Smooth muscle cell of bladder (primary cell): Measurements from ENCODE around the gene TMEM9B. TPM values are rescaled to one million over a fixed set of nuclear protein-coding genes. Genes with fewer than 3 reads are reported as not detected.

Experiments
- total RNA-seq: library from RNA; depleted of rRNA; stranded (reverse); fragments of >200 nt; gene quantifications from 2 replicates; pipeline ENCODE4 v1.2.3, GENCODE V29; 2014

Gene TMEM9B
- 34.8 and 48.8 TPM in 2 replicates for total RNA-seq

DNA sequence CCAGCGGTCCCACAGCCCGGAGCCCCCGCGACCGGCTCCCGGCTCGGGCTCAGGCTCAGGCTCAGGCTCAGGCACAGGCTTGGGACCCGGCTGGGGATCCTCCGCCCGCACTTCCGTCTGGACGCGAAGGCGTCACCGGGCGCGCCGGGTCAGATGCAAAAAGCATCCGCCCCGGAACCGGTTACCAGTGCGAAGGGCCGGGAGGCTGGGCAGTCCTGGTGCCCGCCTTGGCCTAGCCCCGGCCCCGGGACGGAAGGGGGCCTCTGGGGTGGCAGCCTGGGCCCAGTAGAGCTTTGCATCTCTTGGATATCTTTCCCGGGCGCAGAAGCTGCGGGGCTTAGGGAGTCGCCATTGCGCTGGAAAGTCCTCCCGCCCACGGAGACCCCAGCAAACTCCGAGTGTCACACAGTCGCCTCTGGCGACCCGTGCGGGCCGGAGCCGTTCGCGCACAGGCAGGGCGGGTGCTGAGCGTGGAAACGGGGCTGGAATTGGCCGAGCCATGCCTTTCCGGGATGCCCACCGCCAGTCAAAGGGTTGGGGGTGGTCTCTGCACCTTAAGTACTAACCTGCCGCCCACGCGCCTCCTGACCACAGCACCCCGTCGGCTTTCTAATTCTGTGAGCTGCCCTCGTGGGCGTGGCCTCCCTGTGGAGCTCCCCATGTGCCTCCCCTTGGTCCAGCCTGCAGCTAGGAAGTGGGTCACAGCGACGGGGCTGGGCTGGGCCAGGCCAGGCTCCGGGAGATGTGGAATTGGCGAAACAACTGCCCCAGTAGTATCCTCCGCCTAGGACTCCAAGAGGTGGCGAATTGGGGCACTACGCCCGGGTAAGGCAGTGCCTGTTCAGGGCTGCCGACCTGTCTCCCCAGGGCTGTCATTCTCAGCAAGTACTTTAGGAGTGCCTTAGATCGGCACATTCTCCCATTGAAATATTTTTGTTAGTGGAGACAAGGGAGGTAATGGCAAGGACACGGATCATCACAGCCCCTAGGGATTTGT lies at the start of gene TMEM9B:
Gene TMEM9B, minus strand, starts transcription at position 119 of the 997 bp plus-strand sequence. CDS start 129 bp downstream, outside the sequence.

DNA sequence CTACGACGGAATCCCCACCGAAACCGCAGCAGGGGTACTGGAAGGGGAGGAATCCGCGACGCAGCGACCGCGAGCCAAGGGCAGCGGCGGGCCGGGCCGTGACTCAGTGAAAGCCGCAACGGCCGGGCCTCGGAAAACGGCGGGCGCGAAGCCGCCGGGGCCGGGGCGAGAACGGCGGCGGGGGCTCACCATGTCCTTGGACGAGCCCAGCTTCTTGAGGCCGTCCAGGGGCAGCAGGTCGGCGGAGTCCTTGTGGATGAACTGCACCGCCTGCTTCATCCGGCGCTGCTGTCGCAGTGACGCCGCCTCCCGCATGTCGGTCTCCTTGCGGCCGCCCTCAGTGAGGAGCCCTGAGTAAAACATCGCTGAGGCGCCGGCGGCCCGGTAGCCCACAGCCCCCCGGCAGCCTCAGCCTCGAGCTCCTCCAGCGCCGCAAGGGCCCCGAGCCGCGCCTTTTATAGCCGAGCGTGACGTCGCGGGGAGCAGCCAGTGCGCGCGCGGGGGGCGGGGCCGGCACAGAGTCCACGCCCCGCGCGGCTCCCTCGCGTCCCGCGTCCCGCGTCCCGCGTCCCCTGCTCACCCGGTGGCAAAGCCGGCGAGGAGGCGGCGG lies 39.4 kb upstream of the TMEM9B start, which contains the start of gene NRIP3:
Gene NRIP3, minus strand, starts transcription at position 429 of the 610 bp plus-strand sequence. Its CDS starts 66 bp downstream, at position 363.

DNA sequence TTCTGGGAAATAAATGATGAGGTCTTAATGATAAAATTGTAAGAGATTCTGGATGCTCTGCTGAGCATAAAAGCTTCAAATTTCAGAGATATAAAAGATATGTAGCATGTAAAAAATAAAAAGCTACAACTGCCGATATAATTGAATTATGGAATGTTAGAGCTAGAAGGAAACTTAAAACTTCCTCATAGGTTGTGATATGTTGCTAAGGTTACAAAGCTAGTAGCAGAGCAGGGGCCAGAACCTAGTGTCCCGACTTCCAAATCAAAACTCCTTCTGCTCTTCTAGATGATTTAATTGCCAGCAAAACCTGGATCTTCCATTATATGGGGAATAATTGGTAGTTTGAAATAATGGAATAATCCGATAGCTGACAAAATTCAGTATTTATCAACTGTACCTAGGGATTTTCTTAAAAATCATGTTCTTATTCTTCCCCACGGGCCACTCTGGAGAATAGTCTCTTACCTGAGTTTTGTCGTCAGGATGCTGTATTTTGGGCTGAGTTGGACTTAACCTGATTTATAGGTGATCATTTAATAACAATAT lies 21.6 kb downstream of the TMEM9B start, which contains the start of gene ASCL3:
Gene ASCL3, minus strand, starts transcription at position 499 of the 549 bp plus-strand sequence. CDS start 4,855 bp downstream, outside the sequence.

DNA sequence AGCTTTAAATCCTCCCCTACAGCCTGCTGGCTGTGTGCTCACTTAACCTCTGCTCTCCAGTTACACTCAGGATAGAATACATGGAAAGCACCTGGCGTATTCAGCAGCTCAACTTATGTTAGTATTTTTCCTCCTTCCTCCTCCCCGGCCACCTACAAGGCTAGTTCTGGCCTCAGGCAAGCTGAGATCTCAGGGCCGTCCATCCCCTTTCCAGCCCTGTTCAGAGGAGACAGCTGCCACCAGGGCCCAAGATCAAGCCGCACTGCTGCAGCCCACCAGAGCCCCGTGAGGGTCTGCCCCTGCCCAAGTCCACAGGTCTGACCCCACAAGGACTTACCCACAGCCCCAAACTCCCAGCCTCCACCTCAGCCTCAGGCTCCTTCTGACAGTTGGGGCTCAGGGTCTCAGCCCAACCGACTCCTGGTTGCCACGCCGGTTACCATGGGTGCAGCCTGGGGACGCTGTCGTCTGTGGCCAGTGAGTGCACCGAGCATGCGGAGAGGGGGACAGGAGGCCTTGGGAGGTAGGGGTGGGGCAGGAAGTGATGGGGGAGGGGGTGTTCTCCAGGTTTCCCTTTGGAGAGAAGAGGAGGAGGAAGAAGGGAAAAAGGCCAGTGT lies 31.6 kb downstream of the TMEM9B start, which contains the start of gene C11orf16:
Gene C11orf16, minus strand, starts transcription at position 384 of the 617 bp plus-strand sequence. CDS start 639 bp downstream, outside the sequence.

DNA sequence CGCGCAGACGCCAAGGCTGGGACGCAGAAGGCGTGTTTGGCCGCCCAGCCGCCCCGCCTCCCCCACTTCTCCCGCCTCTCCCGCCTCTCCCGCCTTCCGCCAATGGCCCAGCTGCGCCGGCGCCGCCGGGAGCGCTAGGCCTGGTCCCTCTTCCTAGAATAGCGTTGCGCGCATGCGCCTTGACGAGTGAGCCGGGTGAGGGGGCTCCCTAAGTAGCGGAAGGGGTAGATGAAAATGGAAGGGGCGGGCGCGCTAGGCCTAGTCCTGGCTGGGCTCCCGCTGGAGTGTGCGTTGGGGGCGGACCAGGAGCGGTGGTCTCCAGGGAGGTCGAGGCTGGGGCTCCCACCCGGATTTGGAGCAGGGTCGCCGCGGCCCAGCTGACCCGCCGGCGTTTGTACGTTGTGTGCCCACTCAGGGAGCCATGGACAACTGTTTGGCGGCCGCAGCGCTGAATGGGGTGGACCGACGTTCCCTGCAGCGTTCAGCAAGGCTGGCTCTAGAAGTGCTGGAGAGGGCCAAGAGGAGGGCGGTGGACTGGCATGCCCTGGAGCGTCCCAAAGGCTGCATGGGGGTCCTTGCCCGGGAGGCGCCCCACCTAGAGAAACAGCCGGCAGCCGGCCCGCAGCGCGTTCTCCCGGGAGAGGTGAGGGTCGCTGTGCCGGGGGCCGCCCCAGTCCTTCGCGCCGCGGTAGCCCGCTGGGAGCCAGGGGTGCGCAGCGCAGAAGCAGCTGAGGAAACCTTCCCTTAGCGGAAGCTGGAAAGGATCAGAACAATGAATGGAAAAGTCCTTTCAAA lies 53.0 kb downstream of the TMEM9B start, which contains the start of gene AKIP1:
Gene AKIP1, plus strand, starts transcription at position 161 of the 795 bp plus-strand sequence. Its CDS starts 261 bp downstream, at position 422.

Other genes starting within 250 kb of the TMEM9B start
- gene AKIP1, start 53.3 kb downstream of the TMEM9B start, total RNA-seq = 33.6 and 37.7 TPM in 2 replicates
- not detected in 2 replicates for gene C11orf16, start 31.5 kb downstream of the TMEM9B start, total RNA-seq
- not detected in 2 replicates for gene ASCL3, start 21.4 kb downstream of the TMEM9B start, total RNA-seq
- 7.0 and 8.0 TPM in 2 replicates for gene NRIP3, start 39.6 kb upstream of the TMEM9B start, total RNA-seq
- gene SCUBE2, start 127.2 kb upstream of the TMEM9B start, total RNA-seq = 1.7 and 4.4 TPM in 2 replicates